ENCODE results near the gene RALGAPB.

- TF ChIP-seq POLR2A (IDR thresholded peaks at IDR 0.05; ENCODE audit: low read length) (no peak), GATA1 (IDR thresholded peaks at IDR 0.05; ENCODE audit: low read depth, low read length) (no peak)
These were observed 49.1 kb upstream of the RALGAPB start for GRCh38 chr20:38423541-38423940.

Data from erythroblast (primary cell).